Parathyroid adenoma (tissue), 2 donors: ENCODE measurements around the gene CKB.
A peak's percentile ranks its signal among the peaks of the same experiment; 100 is the strongest.

Experiments used
- H2AFZ ChIP-seq: fragments of 300-600 bp; sonication (generic); one replicate; pipeline ENCODE4 v1.7.0; 2017; ENCODE audit warnings: antibody characterized with exemption, mild to moderate bottlenecking
- H3K27ac ChIP-seq: fragments of 300-600 bp; sonication (generic); one replicate; pipeline ENCODE4 v1.7.0; 2017
- H3K27me3 ChIP-seq: fragments of 300-600 bp; sonication (generic); one replicate; pipeline ENCODE4 v1.7.0; 2017; ENCODE audit warnings: low read length; ENCODE audit not compliant: control insufficient read depth, insufficient read depth
- H3K36me3 ChIP-seq: fragments of 300-600 bp; sonication (generic); one replicate; pipeline ENCODE4 v1.7.0; 2017; ENCODE audit warnings: low read length; ENCODE audit not compliant: control insufficient read depth, insufficient read depth
- H3K4me1 ChIP-seq: fragments of 300-600 bp; sonication (generic); one replicate; pipeline ENCODE4 v1.7.0; 2017; ENCODE audit warnings: control low read depth
- H3K4me2 ChIP-seq: fragments of 300-600 bp; sonication (generic); one replicate; pipeline ENCODE4 v1.7.0; 2017; ENCODE audit warnings: low read length
- H3K4me3 ChIP-seq: fragments of 300-600 bp; sonication (generic); one replicate; pipeline ENCODE4 v1.7.0; 2017; ENCODE audit warnings: low read depth, low read length
- H3K79me2 ChIP-seq: fragments of 300-600 bp; sonication (generic); one replicate; pipeline ENCODE4 v1.7.0; 2017; ENCODE audit warnings: control low read depth
- H3K9ac ChIP-seq: fragments of 300-600 bp; sonication (generic); one replicate; pipeline ENCODE4 v1.7.0; 2017; ENCODE audit warnings: mild to moderate bottlenecking
- H3K9me3 ChIP-seq: fragments of 300-600 bp; sonication (generic); one replicate; pipeline ENCODE4 v1.7.0; 2017; ENCODE audit warnings: low read length; ENCODE audit not compliant: control insufficient read depth
- TF ChIP-seq, protein P1 (sequence below): fragments of 300-600 bp; sonication (generic); IDR thresholded peaks from one replicate; pipeline ENCODE4 v1.7.0; 2017; ENCODE audit warnings: antibody characterized with exemption, mild to moderate bottlenecking
- donor health status: primary hyperparathyroidism.

CKB gene

DNA sequence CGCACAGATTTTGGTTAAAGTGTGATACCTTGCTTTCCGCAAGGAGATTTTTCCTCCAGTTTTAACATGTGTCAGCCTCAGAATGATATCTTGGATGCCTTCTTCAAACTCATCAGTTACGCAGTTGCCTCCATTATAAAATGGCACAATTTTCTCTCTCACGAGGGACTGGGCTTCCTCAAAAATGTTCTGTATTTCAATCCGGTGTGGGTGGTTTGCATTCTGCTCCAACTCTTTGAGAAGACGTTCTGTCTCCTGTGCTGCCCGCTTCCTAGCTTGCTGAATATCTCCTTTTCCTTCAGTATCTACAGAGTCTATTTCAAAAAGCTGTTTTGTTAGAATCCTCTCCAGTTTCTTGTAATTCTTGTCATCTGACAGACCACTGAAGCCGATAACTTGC is 38.1 kb upstream of the CKB start:
- H3K27ac ChIP-seq: no peak overlapping the region
- peaks cover 13% of the 10 kb centered on the region for H3K4me1 ChIP-seq
- H2AFZ ChIP-seq: no peak overlapping the region
- H3K27me3 ChIP-seq: no peaks in the 10 kb centered on the region
- peak overlapping the region; percentile 88 for H3K4me3 ChIP-seq
- no peaks in the 10 kb centered on the region for H3K9me3 ChIP-seq
- no peak overlapping the region for H3K9ac ChIP-seq
- peaks cover 62% of the 10 kb centered on the region for H3K79me2 ChIP-seq
- no peaks in the 10 kb centered on the region for H3K36me3 ChIP-seq
- peak overlapping the region; percentile 83 for H3K4me2 ChIP-seq
- TF ChIP-seq, protein P1, sequence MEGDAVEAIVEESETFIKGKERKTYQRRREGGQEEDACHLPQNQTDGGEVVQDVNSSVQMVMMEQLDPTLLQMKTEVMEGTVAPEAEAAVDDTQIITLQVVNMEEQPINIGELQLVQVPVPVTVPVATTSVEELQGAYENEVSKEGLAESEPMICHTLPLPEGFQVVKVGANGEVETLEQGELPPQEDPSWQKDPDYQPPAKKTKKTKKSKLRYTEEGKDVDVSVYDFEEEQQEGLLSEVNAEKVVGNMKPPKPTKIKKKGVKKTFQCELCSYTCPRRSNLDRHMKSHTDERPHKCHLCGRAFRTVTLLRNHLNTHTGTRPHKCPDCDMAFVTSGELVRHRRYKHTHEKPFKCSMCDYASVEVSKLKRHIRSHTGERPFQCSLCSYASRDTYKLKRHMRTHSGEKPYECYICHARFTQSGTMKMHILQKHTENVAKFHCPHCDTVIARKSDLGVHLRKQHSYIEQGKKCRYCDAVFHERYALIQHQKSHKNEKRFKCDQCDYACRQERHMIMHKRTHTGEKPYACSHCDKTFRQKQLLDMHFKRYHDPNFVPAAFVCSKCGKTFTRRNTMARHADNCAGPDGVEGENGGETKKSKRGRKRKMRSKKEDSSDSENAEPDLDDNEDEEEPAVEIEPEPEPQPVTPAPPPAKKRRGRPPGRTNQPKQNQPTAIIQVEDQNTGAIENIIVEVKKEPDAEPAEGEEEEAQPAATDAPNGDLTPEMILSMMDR: no peak

DNA sequence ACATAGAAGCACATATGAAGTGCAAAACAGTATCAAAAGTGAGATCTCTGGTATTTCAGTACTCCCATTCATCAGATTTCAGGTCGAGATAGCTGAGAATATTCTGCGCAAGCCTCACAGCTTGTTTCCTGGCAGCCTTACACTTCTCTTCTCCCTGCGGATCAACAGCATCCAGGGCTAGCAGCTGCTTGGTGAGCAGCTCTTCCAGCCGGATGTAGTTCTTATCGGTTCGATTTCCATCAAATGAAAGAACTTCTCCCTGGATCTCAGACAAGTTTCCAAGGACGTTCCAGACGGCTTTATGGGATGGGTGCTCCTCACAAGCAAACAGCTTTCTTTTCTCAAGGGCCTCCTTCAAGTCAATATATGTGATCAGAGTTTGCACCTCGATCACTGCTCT is 37.1 kb upstream of the CKB start:
- Histone ChIP-seq H3K27ac (no peak overlapping the region), H3K27me3 (no peaks in the 10 kb centered on the region), H3K9me3 (no peaks in the 10 kb centered on the region), H3K79me2 (peaks cover 54% of the 10 kb centered on the region), H3K4me2 (no peak overlapping the region), H3K9ac (no peak overlapping the region), H3K4me3 (no peak overlapping the region), H3K4me1 (peaks cover 16% of the 10 kb centered on the region), H3K36me3 (no peaks in the 10 kb centered on the region), H2AFZ (no peak overlapping the region)
- TF ChIP-seq, protein P1: no peak

DNA sequence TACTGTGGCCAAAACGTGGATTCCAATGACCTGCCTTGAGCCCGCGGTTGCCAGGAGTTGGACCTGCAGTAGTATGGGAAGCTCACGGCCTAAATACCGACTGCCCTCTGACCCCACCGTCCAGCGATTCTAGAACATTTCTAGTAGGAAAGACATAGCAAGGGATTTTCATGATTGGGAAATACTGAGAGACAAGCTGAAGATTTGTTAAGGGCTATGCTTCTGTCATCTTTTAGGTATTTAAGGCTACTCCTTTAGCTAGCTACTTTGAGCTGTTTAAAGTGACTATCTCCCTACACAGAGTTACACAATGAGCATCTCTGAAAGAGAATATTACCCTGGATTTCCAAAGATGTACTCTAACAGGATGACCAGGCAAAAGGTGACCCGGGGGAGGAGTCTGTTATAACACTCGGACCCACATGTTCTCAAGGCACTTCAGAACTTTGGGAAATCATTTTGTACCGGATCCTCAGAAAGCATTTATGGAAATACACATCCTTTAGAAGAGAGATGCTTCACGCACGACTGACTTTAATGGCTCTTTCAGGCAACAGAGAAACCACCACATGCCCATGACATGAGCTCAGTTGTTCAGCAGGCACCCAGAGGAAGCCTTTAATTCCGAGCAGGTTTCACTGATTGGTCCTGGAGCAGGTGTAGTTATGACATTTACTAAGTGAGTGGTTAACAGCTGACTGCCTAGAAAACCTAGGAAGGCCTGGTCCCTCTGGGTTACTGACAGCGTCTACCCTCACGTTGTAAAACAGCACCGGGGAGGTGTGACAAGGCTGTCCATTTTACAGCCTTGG is 35.6 kb upstream of the CKB start:
- H2AFZ ChIP-seq: no peak overlapping the region
- TF ChIP-seq, protein P1: no peak
- no peak overlapping the region for H3K9ac ChIP-seq
- no peaks in the 10 kb centered on the region for H3K27me3 ChIP-seq
- no peak overlapping the region for H3K27ac ChIP-seq
- H3K36me3 ChIP-seq: no peaks in the 10 kb centered on the region
- H3K4me2 ChIP-seq: no peak overlapping the region
- no peaks in the 10 kb centered on the region for H3K9me3 ChIP-seq
- no peak overlapping the region for H3K4me3 ChIP-seq
- peaks cover 17% of the 10 kb centered on the region for H3K4me1 ChIP-seq
- peaks cover 44% of the 10 kb centered on the region for H3K79me2 ChIP-seq

DNA sequence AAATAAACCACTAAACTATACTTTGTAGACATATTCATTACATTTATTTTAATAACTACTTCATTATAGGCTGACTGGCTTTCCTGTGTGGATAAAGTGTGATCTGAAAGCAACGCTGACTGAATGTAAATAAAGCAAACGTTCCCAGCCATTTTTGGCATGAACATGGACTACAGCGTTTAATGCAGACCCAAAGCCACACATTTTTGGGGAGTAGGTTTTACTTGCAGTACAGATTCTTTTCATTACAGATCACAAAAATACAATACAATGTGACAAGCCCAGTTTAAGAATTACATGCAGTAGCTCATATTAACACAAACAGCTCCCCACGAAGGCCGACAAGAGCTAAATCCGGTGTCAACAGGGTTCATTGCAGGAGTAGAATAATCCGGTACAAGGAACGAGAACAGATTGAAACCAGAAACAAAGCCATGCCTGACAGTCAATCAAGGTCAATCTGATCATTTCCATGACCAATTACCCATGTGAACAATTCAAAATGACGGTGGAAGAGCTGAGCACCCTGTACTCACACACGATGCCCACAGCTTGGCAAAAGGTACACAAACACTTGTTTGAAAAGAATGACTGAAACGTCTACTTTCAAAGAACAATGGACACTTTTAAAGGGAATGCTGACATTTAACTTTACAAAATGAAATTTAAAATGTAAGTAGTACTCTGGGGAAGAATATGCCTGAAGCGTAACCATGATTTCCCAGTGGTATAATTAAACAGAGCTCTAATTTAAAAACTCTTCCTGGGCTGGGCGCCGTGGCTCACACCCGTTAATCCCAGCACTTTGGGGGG is 34.5 kb upstream of the CKB start:
- Histone ChIP-seq H2AFZ (no peak overlapping the region), H3K4me1 (peaks cover 17% of the 10 kb centered on the region), H3K79me2 (peaks cover 44% of the 10 kb centered on the region), H3K4me3 (no peak overlapping the region), H3K27me3 (no peaks in the 10 kb centered on the region), H3K9me3 (no peaks in the 10 kb centered on the region), H3K27ac (no peak overlapping the region), H3K36me3 (no peaks in the 10 kb centered on the region), H3K4me2 (no peak overlapping the region), H3K9ac (no peak overlapping the region)
- TF ChIP-seq, protein P1: no peak
